HepG2 (cell line): ENCODE results near the gene KRTAP5-11. TPM values are rescaled to one million over a fixed set of nuclear protein-coding genes. Genes with fewer than 3 reads are reported as not detected.

Source experiments
- ATAC-seq: fragments of 200-7000 bp; cut with Tn5 transposase; 3 replicates; pipeline ENCODE4 v1.9.1; 2020; ENCODE audit warnings: mild to moderate bottlenecking, moderate library complexity
- BruUV-seq: library from RNA; stranded (reverse); fragments of 400-500 nt; replicated peaks from 2 replicates; lab custom pipeline; 2021; lab: Mats Ljungman, UMichigan
- CTCF ChIA-PET: fragments of 300-600 bp; formaldehyde crosslinking; extraction: SDS; loops from one replicate; lab custom pipeline; 2021; ENCODE audit warnings: low total read pairs, inconsistent platforms, low intra/inter-chr PET ratio; lab: Yijun Ruan, JAX
- POLR2A ChIA-PET: fragments of 350-600 bp; sonication (Branson Sonifier 250); formaldehyde crosslinking; loops from one replicate; lab custom pipeline; 2020; ENCODE audit warnings: antibody characterized with exemption, inconsistent platforms; lab: Yijun Ruan, JAX
- DNase-seq: peaks from one replicate; pipeline ENCODE4 v3.0.0-alpha.2; 2015; ENCODE audit warnings: low spot score
- FAIRE-seq: peaks from 3 replicates; lab custom pipeline; 2011; peaks lifted over from hg19 to GRCh38; lab: Jason Lieb, UNC
- H2AFZ ChIP-seq: one replicate; pipeline ENCODE4 v1.6.1; 2011; ENCODE audit warnings: low read length, inconsistent platforms
- H3K27ac ChIP-seq: fragments of 300-600 bp; 3 replicates; pipeline ENCODE4 v1.8.0; 2011; ENCODE audit warnings: mixed run types, mild to moderate bottlenecking, mixed read lengths, low read length, inconsistent platforms; ENCODE audit not compliant: insufficient read depth; ENCODE audit errors: extremely low read length
- H3K27me3 ChIP-seq, 2 experiments: fragments of 200-600 bp in 1 of 2; 2 replicates in 1 of 2; 3 replicates in 1 of 2; pipeline versions ENCODE4 v1.6.0 to v1.8.0; 2011; ENCODE audit warnings: low read length in 2 of 2, mild to moderate bottlenecking in 2 of 2, moderate library complexity in 2 of 2, inconsistent platforms in 1 of 2; ENCODE audit not compliant: insufficient read depth in 2 of 2, control insufficient read depth in 1 of 2
- H3K36me3 ChIP-seq, 2 experiments: fragments of 200-600 bp in 1 of 2; replicated peaks in 1 of 2; 2 replicates in 1 of 2; 3 replicates in 1 of 2; pipeline versions ENCODE4 v1.5.1 to v1.8.0; 2011; ENCODE audit warnings: low read length in 2 of 2, inconsistent platforms in 1 of 2; ENCODE audit not compliant: insufficient read depth in 2 of 2, control insufficient read depth in 1 of 2
- H3K4me1 ChIP-seq: 2 replicates; pipeline ENCODE4 v1.5.1; 2012; ENCODE audit warnings: low read length, inconsistent platforms; ENCODE audit not compliant: insufficient read depth
- H3K4me2 ChIP-seq: 2 replicates; pipeline ENCODE4 v1.6.0; 2011; ENCODE audit warnings: low read depth, low read length, inconsistent platforms
- H3K4me3 ChIP-seq, 3 experiments: fragments of 200-600 bp in 1 of 3; sonication (generic), shearing (Covaris generic) in 1 of 3; replicated peaks in 1 of 3; 2 replicates each; pipeline ENCODE4 v1.5.1; 2011 to 2016; ENCODE audit warnings: low read length in 3 of 3, inconsistent platforms in 2 of 3, low read depth in 2 of 3, mild to moderate bottlenecking in 2 of 3, control low read depth in 1 of 3, mixed read lengths in 1 of 3; ENCODE audit not compliant: insufficient read depth in 1 of 3
- H3K79me2 ChIP-seq: one replicate; pipeline ENCODE4 v1.6.1; 2011; ENCODE audit warnings: low read length, inconsistent platforms; ENCODE audit not compliant: insufficient read depth
- H3K9ac ChIP-seq: 2 replicates; pipeline ENCODE4 v1.6.0; 2011; ENCODE audit warnings: mild to moderate bottlenecking, low read depth, low read length, inconsistent platforms; ENCODE audit not compliant: insufficient read depth
- H3K9me3 ChIP-seq: 2 replicates; pipeline ENCODE4 v1.5.1; 2012; ENCODE audit warnings: mild to moderate bottlenecking, low read length
- H4K20me1 ChIP-seq: 2 replicates; pipeline ENCODE4 v1.6.0; 2011; ENCODE audit warnings: inconsistent platforms, mild to moderate bottlenecking, low read length, moderate library complexity; ENCODE audit not compliant: insufficient read depth
- ARID4A ChIP-seq: sonication (generic); formaldehyde crosslinking; IDR thresholded peaks from 2 replicates; pipeline ENCODE4 v1.5.0; 2020; ENCODE audit warnings: mild to moderate bottlenecking, missing genetic modification reagents, borderline replicate concordance
- GRHL1 ChIP-seq: sonication (generic); formaldehyde crosslinking; conservative IDR thresholded peaks from 2 replicates; pipeline ENCODE4 v1.8.0; 2022; ENCODE audit warnings: missing genetic modification reagents
- HIC2 ChIP-seq: sonication (generic); formaldehyde crosslinking; IDR thresholded peaks from 2 replicates; pipeline ENCODE4 v1.9.0; 2022; ENCODE audit warnings: low read depth, missing genetic modification reagents
- MLLT10 ChIP-seq: sonication (generic); formaldehyde crosslinking; IDR thresholded peaks from 2 replicates; pipeline ENCODE4 v1.4.0; 2020; ENCODE audit warnings: missing genetic modification reagents
- NFKBIZ ChIP-seq: IDR thresholded peaks from 2 replicates; pipeline ENCODE4 v1.6.1; 2018; ENCODE audit warnings: missing genetic modification reagents, missing compliant biosample characterization
- SMAD1 ChIP-seq: sonication (generic); formaldehyde crosslinking; IDR thresholded peaks from 2 replicates; pipeline ENCODE4 v1.4.0; 2020; ENCODE audit warnings: missing genetic modification reagents, low read depth, mild to moderate bottlenecking, borderline replicate concordance
- SNRNP70 ChIP-seq: fragments of 200-400 bp; formaldehyde crosslinking; IDR thresholded peaks from 2 replicates; pipeline ENCODE4 v1.6.1; 2017; ENCODE audit warnings: mild to moderate bottlenecking, low read depth, low read length, moderate library complexity
- TFAP4 ChIP-seq: sonication (generic); IDR thresholded peaks from 2 replicates; pipeline ENCODE4 v1.6.1; 2016; ENCODE audit warnings: low read depth, borderline replicate concordance
- ZC3H13 ChIP-seq: sonication (generic); formaldehyde crosslinking; IDR thresholded peaks from 2 replicates; pipeline ENCODE4 v1.8.1; 2023; ENCODE audit warnings: mild to moderate bottlenecking, missing genetic modification reagents, moderate library complexity
- ZNF710 ChIP-seq: sonication (generic); formaldehyde crosslinking; IDR thresholded peaks from 2 replicates; pipeline ENCODE4 v1.5.0; 2020; ENCODE audit warnings: mild to moderate bottlenecking, missing genetic modification reagents, borderline replicate concordance
- ZNF768 ChIP-seq: sonication (generic); formaldehyde crosslinking; IDR thresholded peaks from 2 replicates; pipeline ENCODE4 v1.4.0; 2020; ENCODE audit warnings: missing genetic modification reagents
- ZSCAN31 ChIP-seq: sonication (generic); formaldehyde crosslinking; IDR thresholded peaks from 2 replicates; pipeline ENCODE4 v1.5.0; 2020; ENCODE audit warnings: low read depth, mild to moderate bottlenecking, missing genetic modification reagents
- WGBS: methylation state at CpG from one replicate; pipeline ENCODE4 v1.1.6; 2017; ENCODE audit warnings: low lambda C conversion rate; 5-methylcytosine and 5-hydroxymethylcytosine counted together
- in situ Hi-C: cut with HindIII; loops from 2 replicates; pipeline ENCODE4 v1.10.0; 2017; ENCODE audit warnings: low pct_unique_long_range_greater_than_20kb; ENCODE audit not compliant: extremely low pct_ligation_motif_present
- intact Hi-C: fragments of 100-400 bp; cut with micrococcal nuclease; formaldehyde crosslinking; loops from one replicate; pipeline ENCODE4 v1.10.0; 2022; ENCODE audit not compliant: unreplicated experiment
- polyA plus RNA-seq, 8 experiments: library from polyadenylated mRNA; depleted of rRNA in 3 of 8; stranded (reverse) in 7 of 8; unstranded in 1 of 8; fragments of >200 nt; fragmentation: Illumina TruSeq in 4 of 8; extraction: Trizol in 4 of 8; gene quantifications; 2 replicates each; pipeline versions ENCODE4 v1.2.1 to v1.2.3, GENCODE V29; 2011 to 2016; ENCODE audit warnings: low read depth in 4 of 8, missing spikeins in 1 of 8, mixed read lengths in 1 of 8; ENCODE audit not compliant: insufficient read depth in 1 of 8
- total RNA-seq, 5 experiments: library from RNA; depleted of rRNA; stranded (reverse); fragments of >200 nt; fragmentation: Illumina TruSeq; extraction: Trizol; gene quantifications; 2 replicates each; pipeline ENCODE4 v1.2.3, GENCODE V29; 2016; ENCODE audit warnings: low read depth in 1 of 5

The KRTAP5-11 gene
- total and polyA plus RNA-seq, 2 of the 13 experiments (the other 11 are each of a cell fraction or from before 2014, with no cell fraction given) = not detected

- H3K36me3 ChIP-seq = no peaks in the 10 kb centered on the region
- H3K27ac ChIP-seq = no peak overlapping the region
- POLR2A ChIA-PET = interaction anchor here (2.2 kb wide), 1 partner anchor 14 kb away, joined by 6 read pairs; no protein-coding TSS in a partner anchor
- FAIRE-seq = no peak
- peak overlapping the region in 2 of 3 experiments; percentile 41 to 52; a peak in 3 of 6 replicates for H3K4me3 ChIP-seq
- no peaks in the 10 kb centered on the region for H3K27me3 ChIP-seq
- H3K4me2 ChIP-seq = peak overlapping the region; percentile 67
- peaks cover 80% of the 10 kb centered on the region for H3K4me1 ChIP-seq
- no TSS peak for BruUV-seq
- WGBS = no CpG with 5 or more reads among the region's 5 CpGs
- no peaks in the 10 kb centered on the region for H3K79me2 ChIP-seq
- no peak overlapping the region for H2AFZ ChIP-seq
- CTCF ChIA-PET = no interaction called here
- no peaks in the 10 kb centered on the region for H3K9me3 ChIP-seq
- intact Hi-C loops (no loop called here), in situ Hi-C loops (no loop called here)
- H3K9ac ChIP-seq = 0 out of 2 replicates have a peak overlapping the region, but pooled peaks have one; percentile 10
- DNase-seq = no peak
- H4K20me1 ChIP-seq = no peaks in the 10 kb centered on the region
- peak; percentile 82 for ATAC-seq
- no peak for TF ChIP-seq MLLT10
- TF ChIP-seq ZNF768 (CRISPR knock-in tag) = peak; percentile 37; the same call in 1 of the 2 replicates
- TF ChIP-seq HIC2 = peak; percentile 51; the same call in 1 of the 2 replicates
- TF ChIP-seq SMAD1 (CRISPR knock-in tag) = 0 out of 2 replicates have a peak, but pooled peaks have one; percentile 60
- no peak for TF ChIP-seq ZC3H13
- TF ChIP-seq GRHL1 (CRISPR knock-in tag) = no peak
- no peak for TF ChIP-seq ZNF710 (CRISPR knock-in tag)
- no peak for TF ChIP-seq SNRNP70
- 0 out of 2 replicates have a peak, but pooled peaks have one; percentile 30 for TF ChIP-seq ZSCAN31
- no peak for TF ChIP-seq NFKBIZ (CRISPR knock-in tag)
- 0 out of 2 replicates have a peak, but pooled peaks have one; percentile 16 for TF ChIP-seq ARID4A (CRISPR knock-in tag)
- peak; percentile 22; the same call in 1 of the 2 replicates for TF ChIP-seq TFAP4
Measured at GRCh38 chr11:71548716-71549151, 33.9 kb downstream of the KRTAP5-11 start.
